Stimulated activated CD4-positive, alpha-beta T cell treated with anti-CD3 and anti-CD28 coated beads, TNF-alpha, amount 100 ng/mL, for 24 hours (primary cell): ENCODE data around the gene ACTL10.
"Not testable (repeated sequence)": the region's sequence is repeated elsewhere in the genome, so short reads cannot be mapped to it uniquely, and the experiment has no call there.

Experiments used
- DNase-seq, 3 experiments: peaks; one replicate each; pipeline ENCODE4 v3.0.0-alpha.2; 2020; ENCODE audit warnings: low read depth in 3 of 3

The ACTL10 gene

GRCh38 chr20:33693741-33694638 is 27.2 kb downstream of the ACTL10 start:
- DNase-seq: no peak

- DNase-seq: no peak
These were observed 27.9 kb downstream of the ACTL10 start for GRCh38 chr20:33694639-33695012.

- DNase-seq: no peak
These were observed 29.7 kb downstream of the ACTL10 start for GRCh38 chr20:33696448-33696847.

GRCh38 chr20:33697129-33697528 is 30.4 kb downstream of the ACTL10 start:
- DNase-seq: no peak

- not testable (repeated sequence) for DNase-seq
These were observed 32.2 kb downstream of the ACTL10 start for GRCh38 chr20:33698966-33699365.

- DNase-seq: not testable (repeated sequence)
These were observed 34.1 kb downstream of the ACTL10 start for GRCh38 chr20:33700696-33701441.

GRCh38 chr20:33701629-33702450 is 35.1 kb downstream of the ACTL10 start:
- DNase-seq: no peak

- no peak for DNase-seq
These were observed 36.1 kb downstream of the ACTL10 start for GRCh38 chr20:33702861-33703260.

- no peak for DNase-seq
These were observed 36.9 kb downstream of the ACTL10 start for GRCh38 chr20:33703498-33704137.

GRCh38 chr20:33704197-33704924 is 37.6 kb downstream of the ACTL10 start:
- DNase-seq: no peak

GRCh38 chr20:33707668-33708067 is 40.9 kb downstream of the ACTL10 start:
- no peak for DNase-seq

- DNase-seq: no peak
These were observed 42.7 kb downstream of the ACTL10 start for GRCh38 chr20:33709398-33709797.

- no peak for DNase-seq
These were observed 43.3 kb downstream of the ACTL10 start for GRCh38 chr20:33709905-33710541.

- DNase-seq: no peak
These were observed 44.1 kb downstream of the ACTL10 start for GRCh38 chr20:33710681-33711445.

GRCh38 chr20:33711446-33711738 is 44.6 kb downstream of the ACTL10 start:
- DNase-seq: no peak

GRCh38 chr20:33713865-33714367 is 47.2 kb downstream of the ACTL10 start:
- DNase-seq: no peak

- DNase-seq: no peak
These were observed 49.8 kb downstream of the ACTL10 start for GRCh38 chr20:33716498-33716897.
